K562 (cell line): ENCODE results near the gene AKAP6. TPM values are rescaled to one million over a fixed set of nuclear protein-coding genes. Genes with fewer than 3 reads are reported as not detected.

Experiments used
- ATAC-seq: fragments of 200-7000 bp; cut with Tn5 transposase; 3 replicates; pipeline ENCODE4 v1.9.1; 2020; ENCODE audit warnings: moderate library complexity
- BruUV-seq: library from RNA; stranded (reverse); fragments of 400-500 nt; replicated peaks from 2 replicates; lab custom pipeline; 2021; lab: Mats Ljungman, UMichigan
- CTCF ChIA-PET: fragments of 300-600 bp; formaldehyde crosslinking; extraction: SDS; loops from one replicate; lab custom pipeline; 2021; ENCODE audit warnings: low intra/inter-chr PET ratio; lab: Yijun Ruan, JAX
- POLR2A ChIA-PET: fragments of 300-600, 350-650 bp; sonication (Branson Sonifier 250); formaldehyde crosslinking; extraction: SDS; loops from one replicate; lab custom pipeline; 2021; ENCODE audit warnings: antibody characterized with exemption, inconsistent platforms; lab: Yijun Ruan, JAX
- DNase-seq, 4 experiments: peaks; one replicate each; pipeline versions ENCODE4 v3.0.0 to v3.0.0-alpha.2; 2011 to 2018; ENCODE audit warnings: low spot score in 3 of 4, mixed read lengths in 3 of 4; ENCODE audit errors: extremely low read depth in 1 of 4
- FAIRE-seq: peaks from 2 replicates; lab custom pipeline; 2011; peaks lifted over from hg19 to GRCh38; lab: Jason Lieb, UNC
- H2AFZ ChIP-seq: 2 replicates; pipeline ENCODE4 v1.6.0; 2011; ENCODE audit warnings: low read depth, low read length, control low read depth, inconsistent platforms
- H3K27ac ChIP-seq: fragments of 200-600 bp; 3 replicates; pipeline ENCODE4 v1.8.0; 2011; ENCODE audit warnings: low read depth, mild to moderate bottlenecking, control low read depth, inconsistent platforms, low read length, moderate library complexity, mixed read lengths; ENCODE audit errors: extremely low read depth
- H3K27me3 ChIP-seq, 2 experiments: fragments of 300-600 bp in 1 of 2; 2 replicates in 1 of 2; 3 replicates in 1 of 2; pipeline versions ENCODE4 v1.6.0 to v1.8.0; 2011; ENCODE audit warnings: inconsistent platforms in 2 of 2, low read length in 2 of 2, mild to moderate bottlenecking in 1 of 2, mixed read lengths in 1 of 2, moderate library complexity in 1 of 2; ENCODE audit not compliant: control insufficient read depth in 2 of 2, insufficient read depth in 2 of 2
- H3K36me3 ChIP-seq: fragments of 300-600 bp; 3 replicates; pipeline ENCODE4 v1.8.0; 2011; ENCODE audit warnings: mild to moderate bottlenecking, low read length, inconsistent platforms; ENCODE audit not compliant: control insufficient read depth, insufficient read depth
- H3K4me1 ChIP-seq, 2 experiments: fragments of 200-600 bp in 1 of 2; replicated peaks in 1 of 2; 2 replicates in 1 of 2; 3 replicates in 1 of 2; pipeline versions ENCODE4 v1.5.1 to v1.8.0; 2011; ENCODE audit warnings: inconsistent platforms in 2 of 2, low read length in 2 of 2, mild to moderate bottlenecking in 1 of 2, mixed read lengths in 1 of 2, moderate library complexity in 1 of 2; ENCODE audit not compliant: control insufficient read depth in 2 of 2, insufficient read depth in 2 of 2
- H3K4me2 ChIP-seq: 2 replicates; pipeline ENCODE4 v1.6.1; 2011; ENCODE audit warnings: low read length, control low read depth, inconsistent platforms, mixed read lengths; ENCODE audit not compliant: insufficient read depth
- H3K4me3 ChIP-seq: fragments of 200-600 bp; sonication (generic), shearing (Covaris generic); 2 replicates; pipeline ENCODE4 v1.5.1; 2016; ENCODE audit warnings: control low read depth, inconsistent platforms
- H3K79me2 ChIP-seq: fragments of 200-600 bp; 3 replicates; pipeline ENCODE4 v1.8.0; 2011; ENCODE audit warnings: low read length, inconsistent platforms; ENCODE audit not compliant: control insufficient read depth, insufficient read depth
- H3K9ac ChIP-seq, 2 experiments: 2 replicates each; pipeline versions ENCODE4 v1.6.0 to v1.6.1; 2011; ENCODE audit warnings: low read depth in 2 of 2, low read length in 2 of 2, control low read depth in 1 of 2, inconsistent platforms in 1 of 2, mild to moderate bottlenecking in 1 of 2, mixed read lengths in 1 of 2; ENCODE audit not compliant: insufficient read depth in 1 of 2
- H3K9me1 ChIP-seq: one replicate; pipeline ENCODE4 v1.6.0; 2011; ENCODE audit warnings: inconsistent platforms, mild to moderate bottlenecking, low read length, moderate library complexity; ENCODE audit not compliant: control insufficient read depth, insufficient read depth
- H3K9me3 ChIP-seq: replicated peaks from 2 replicates; pipeline ENCODE4 v1.5.1; 2011; ENCODE audit warnings: low read depth, low read length, inconsistent platforms; ENCODE audit not compliant: control insufficient read depth, insufficient read depth
- H4K20me1 ChIP-seq: replicated peaks from 2 replicates; pipeline ENCODE4 v1.6.1; 2011; ENCODE audit warnings: low read length, inconsistent platforms, mixed read lengths; ENCODE audit not compliant: control insufficient read depth, insufficient read depth
- CEBPG ChIP-seq, 3 experiments: fragments of 200-800 bp in 1 of 3; sonication (Bioruptor generic) in 1 of 3; sonication (generic) in 1 of 3; formaldehyde crosslinking in 1 of 3; IDR thresholded peaks in 2 of 3; conservative IDR thresholded peaks in 1 of 3; 2 replicates each; pipeline versions ENCODE4 v1.6.1 to v1.8.0; 2016 to 2022; ENCODE audit warnings: missing compliant biosample characterization in 2 of 3, missing genetic modification characterization in 2 of 3, mild to moderate bottlenecking in 1 of 3, missing genetic modification reagents in 1 of 3
- FOS ChIP-seq: IDR thresholded peaks from 3 replicates; pipeline ENCODE4 v1.6.1; 2011; ENCODE audit not compliant: insufficient read length; ENCODE audit errors: extremely low read depth
- MIER1 ChIP-seq: fragments of 450-650 bp; IDR thresholded peaks from 2 replicates; pipeline ENCODE4 v1.6.1; 2016; ENCODE audit warnings: antibody characterized with exemption, mild to moderate bottlenecking, low read depth
- NCOA2 ChIP-seq, 2 experiments: fragments of 450-650 bp; IDR thresholded peaks; 2 replicates each; pipeline ENCODE4 v1.6.1; 2018; ENCODE audit warnings: mild to moderate bottlenecking in 2 of 2, moderate library complexity in 1 of 2; ENCODE audit not compliant: partially characterized antibody in 2 of 2
- NR2F6 ChIP-seq: fragments of 450-650 bp; formaldehyde crosslinking; IDR thresholded peaks from 2 replicates; pipeline ENCODE4 v1.4.0; 2020; ENCODE audit warnings: mild to moderate bottlenecking
- NRF1 ChIP-seq, 2 experiments: fragments of 450-650 bp; IDR thresholded peaks in 1 of 2; conservative IDR thresholded peaks in 1 of 2; 2 replicates each; pipeline ENCODE4 v1.6.1; 2014; ENCODE audit warnings: mild to moderate bottlenecking in 2 of 2
- ZNF785 ChIP-seq: fragments of 250-450 bp; sonication (Bioruptor Pico); IDR thresholded peaks from 2 replicates; pipeline ENCODE4 v1.4.0; 2020; ENCODE audit warnings: mild to moderate bottlenecking
- in situ Hi-C: fragments of 300-500 bp; cut with MboI; formaldehyde crosslinking; loops from 4 replicates; pipeline ENCODE4 v1.15.0; 2018; ENCODE audit warnings: inconsistent platforms, mixed read lengths
- intact Hi-C: fragments of 100-400 bp; cut with micrococcal nuclease; formaldehyde crosslinking; loops from 2 replicates; pipeline ENCODE4 v1.14.2; 2022
- polyA plus RNA-seq, 8 experiments: library from polyadenylated mRNA; depleted of rRNA in 4 of 8; stranded (reverse) in 5 of 8; unstranded in 3 of 8; fragments of >200 nt; fragmentation: Nextera tagmentation in 2 of 8; fragmentation: Illumina TruSeq in 1 of 8; extraction: Ambion mirVana in 2 of 8; extraction: Trizol in 1 of 8; gene quantifications; 2 replicates each; pipeline versions ENCODE4 v1.2.1 to v1.2.3, GENCODE V29; 2011 to 2014; ENCODE audit warnings: inconsistent platforms in 1 of 8, missing spikeins in 1 of 8
- total RNA-seq, 7 experiments: library from RNA; depleted of rRNA in 6 of 7; stranded (reverse); fragments of >200 nt in 6 of 7; fragmentation: Illumina TruSeq in 2 of 7; extraction: Trizol in 2 of 7; gene quantifications; 2 replicates each; pipeline versions ENCODE4 v1.2.1 to v1.2.3, GENCODE V29; 2011 to 2021; ENCODE audit warnings: low replicate concordance in 1 of 7
- TF ChIP-seq, protein P1 (sequence below): sonication (generic); formaldehyde crosslinking; IDR thresholded peaks from 2 replicates; pipeline ENCODE4 v1.8.0; 2022; ENCODE audit warnings: mild to moderate bottlenecking, missing genetic modification reagents, borderline replicate concordance

The AKAP6 gene
- total and polyA plus RNA-seq, 9 of the 15 experiments (the other 6 are each of a cell fraction or from before 2014, with no cell fraction given) = 0.03 to 1.7 (median 0.48) TPM

DNA sequence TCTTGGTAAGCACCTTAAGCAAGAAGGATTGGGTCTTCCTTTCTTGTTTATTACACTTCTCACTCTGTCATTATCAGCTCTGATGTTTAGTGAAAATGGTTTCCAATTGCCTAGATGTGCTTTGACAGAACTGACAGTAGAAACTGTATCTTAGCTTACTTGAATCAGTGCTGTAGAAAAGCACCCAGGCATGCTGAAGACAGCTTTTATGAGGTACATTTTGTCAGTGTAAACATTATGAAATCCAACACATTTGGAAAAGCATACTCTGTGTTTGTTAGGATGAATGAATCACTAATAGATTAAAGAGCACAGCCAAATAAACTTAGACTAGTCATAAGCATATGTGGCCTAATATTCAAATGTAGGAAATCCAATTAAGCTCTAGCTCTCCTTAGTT, 319.3 kb downstream of the AKAP6 start:
- H3K4me1 ChIP-seq = no peaks in the 10 kb centered on the region
- H3K4me3 ChIP-seq = no peak overlapping the region
- no peak overlapping the region for H3K9ac ChIP-seq
- no peak overlapping the region for H3K27ac ChIP-seq
- in situ Hi-C loops (no loop called here), intact Hi-C loops (no loop called here)
- BruUV-seq = no TSS peak
- H3K27me3 ChIP-seq = no peaks in the 10 kb centered on the region
- no peak for TF ChIP-seq ZNF785 (CRISPR knock-in tag)
- no peak for TF ChIP-seq NCOA2 (IDR thresholded peaks at IDR 0.05; ENCODE audit: partially characterized antibody in 2 of 2)
- TF ChIP-seq MIER1 = no peak
- TF ChIP-seq, protein P1, sequence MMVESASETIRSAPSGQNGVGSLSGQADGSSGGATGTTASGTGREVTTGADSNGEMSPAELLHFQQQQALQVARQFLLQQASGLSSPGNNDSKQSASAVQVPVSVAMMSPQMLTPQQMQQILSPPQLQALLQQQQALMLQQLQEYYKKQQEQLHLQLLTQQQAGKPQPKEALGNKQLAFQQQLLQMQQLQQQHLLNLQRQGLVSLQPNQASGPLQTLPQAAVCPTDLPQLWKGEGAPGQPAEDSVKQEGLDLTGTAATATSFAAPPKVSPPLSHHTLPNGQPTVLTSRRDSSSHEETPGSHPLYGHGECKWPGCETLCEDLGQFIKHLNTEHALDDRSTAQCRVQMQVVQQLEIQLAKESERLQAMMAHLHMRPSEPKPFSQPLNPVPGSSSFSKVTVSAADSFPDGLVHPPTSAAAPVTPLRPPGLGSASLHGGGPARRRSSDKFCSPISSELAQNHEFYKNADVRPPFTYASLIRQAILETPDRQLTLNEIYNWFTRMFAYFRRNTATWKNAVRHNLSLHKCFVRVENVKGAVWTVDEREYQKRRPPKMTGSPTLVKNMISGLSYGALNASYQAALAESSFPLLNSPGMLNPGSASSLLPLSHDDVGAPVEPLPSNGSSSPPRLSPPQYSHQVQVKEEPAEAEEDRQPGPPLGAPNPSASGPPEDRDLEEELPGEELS (CRISPR knock-in tag) = no peak
- no peak for TF ChIP-seq CEBPG (CRISPR knock-in tag; IDR thresholded peaks at IDR 0.05)
- no peak for TF ChIP-seq CEBPG (tag; conservative IDR thresholded peaks at IDR 0.05 in 1 of 2, IDR thresholded peaks at IDR 0.05 in 1 of 2)
- TF ChIP-seq FOS = no peak
- no peak for TF ChIP-seq NR2F6 (CRISPR knock-in tag)
- TF ChIP-seq NRF1 (conservative IDR thresholded peaks at IDR 0.05 in 1 of 2, IDR thresholded peaks at IDR 0.05 in 1 of 2) = no peak
- no peak overlapping the region for H2AFZ ChIP-seq
- no peaks in the 10 kb centered on the region for H3K79me2 ChIP-seq
- no peaks in the 10 kb centered on the region for H3K9me3 ChIP-seq
- ChIA-PET POLR2A (no interaction called here), CTCF (no interaction called here)
- H3K36me3 ChIP-seq = no peaks in the 10 kb centered on the region
- H3K9me1 ChIP-seq = no peaks in the 10 kb centered on the region
- ATAC-seq (no peak), DNase-seq (no peak), FAIRE-seq (no peak)
- H4K20me1 ChIP-seq = no peaks in the 10 kb centered on the region
- no peak overlapping the region for H3K4me2 ChIP-seq
